Left ventricle myocardium inferior (tissue), 1 donor: Measurements from ENCODE around the gene PDE3B. TPM values are rescaled to one million over a fixed set of nuclear protein-coding genes. Genes with fewer than 3 reads are reported as not detected.
"Not testable (repeated sequence)": the region's sequence is repeated elsewhere in the genome, so short reads cannot be mapped to it uniquely, and the experiment has no call there.

ENCODE experiments used
- DNase-seq: peaks from one replicate; pipeline ENCODE4 v3.0.0-alpha.2; 2020
- H3K27ac ChIP-seq: fragments of 200-600 bp; replicated peaks from 2 replicates; pipeline ENCODE4 v1.8.0; 2021
- H3K27me3 ChIP-seq: fragments of 200-600 bp; 2 replicates; pipeline ENCODE4 v1.8.0; 2021; ENCODE audit warnings: low read depth
- H3K36me3 ChIP-seq: fragments of 200-600 bp; 2 replicates; pipeline ENCODE4 v1.8.0; 2021
- H3K4me1 ChIP-seq: fragments of 200-600 bp; 2 replicates; pipeline ENCODE4 v1.8.0; 2021
- H3K4me3 ChIP-seq: fragments of 200-600 bp; 2 replicates; pipeline ENCODE4 v1.8.0; 2021; ENCODE audit warnings: mild to moderate bottlenecking, moderate library complexity
- H3K9me3 ChIP-seq: fragments of 200-600 bp; replicated peaks from 2 replicates; pipeline ENCODE4 v1.8.0; 2021
- intact Hi-C: fragments of 100-400 bp; cut with micrococcal nuclease; formaldehyde crosslinking; loops from one replicate; pipeline ENCODE4 v1.11.0; 2022
- long read RNA-seq: library from polyadenylated mRNA; unstranded; transcript quantifications from one replicate; pipeline ENCODE4 v2.0.0, GENCODE V29; 2021
- total RNA-seq: library from RNA; stranded (reverse); fragmentation: NEBNext Ultra II Directional; extraction: Animal tissue kit (Norgen Biotek cat#: 25700); gene quantifications from one replicate; pipeline ENCODE4 v1.2.1, GENCODE V29; 2021
- TF ChIP-seq, protein P1 (sequence below): fragments of 200-600 bp; IDR thresholded peaks from 2 replicates; pipeline ENCODE4 v1.8.0; 2021; ENCODE audit warnings: antibody characterized with exemption, mild to moderate bottlenecking, borderline replicate concordance
- donor health status: DM: no; HTN: yes; CAD: no; lungs with severe emphysema.

The PDE3B gene
- total RNA-seq = 5.9 TPM
- long read RNA-seq, full-length matches to known transcripts = 3 of 4 reads
- long read RNA-seq, partial matches to known transcripts = 0 of 4 reads
- long read RNA-seq, other reads (novel, unspliced or antisense) = 1 of 4 reads

- H3K36me3 ChIP-seq = no peaks in the 10 kb centered on the region
- H3K27ac ChIP-seq = peak within 1 kb of the TSS; percentile 88
- TF ChIP-seq, protein P1, sequence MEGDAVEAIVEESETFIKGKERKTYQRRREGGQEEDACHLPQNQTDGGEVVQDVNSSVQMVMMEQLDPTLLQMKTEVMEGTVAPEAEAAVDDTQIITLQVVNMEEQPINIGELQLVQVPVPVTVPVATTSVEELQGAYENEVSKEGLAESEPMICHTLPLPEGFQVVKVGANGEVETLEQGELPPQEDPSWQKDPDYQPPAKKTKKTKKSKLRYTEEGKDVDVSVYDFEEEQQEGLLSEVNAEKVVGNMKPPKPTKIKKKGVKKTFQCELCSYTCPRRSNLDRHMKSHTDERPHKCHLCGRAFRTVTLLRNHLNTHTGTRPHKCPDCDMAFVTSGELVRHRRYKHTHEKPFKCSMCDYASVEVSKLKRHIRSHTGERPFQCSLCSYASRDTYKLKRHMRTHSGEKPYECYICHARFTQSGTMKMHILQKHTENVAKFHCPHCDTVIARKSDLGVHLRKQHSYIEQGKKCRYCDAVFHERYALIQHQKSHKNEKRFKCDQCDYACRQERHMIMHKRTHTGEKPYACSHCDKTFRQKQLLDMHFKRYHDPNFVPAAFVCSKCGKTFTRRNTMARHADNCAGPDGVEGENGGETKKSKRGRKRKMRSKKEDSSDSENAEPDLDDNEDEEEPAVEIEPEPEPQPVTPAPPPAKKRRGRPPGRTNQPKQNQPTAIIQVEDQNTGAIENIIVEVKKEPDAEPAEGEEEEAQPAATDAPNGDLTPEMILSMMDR = no peak
- H3K27me3 ChIP-seq = no peaks in the 10 kb centered on the region
- intact Hi-C loops = loop anchor here (5.0 kb wide), 1 partner anchor 101 kb away; no protein-coding TSS in a partner anchor
- H3K4me3 ChIP-seq = peak within 1 kb of the TSS; percentile 91
- DNase-seq = peak; percentile 84
- H3K4me1 ChIP-seq = peaks cover 43% of the 10 kb centered on the region
- no peaks in the 10 kb centered on the region for H3K9me3 ChIP-seq
Measured at GRCh38 chr11:14643697-14644225, at the start of gene PDE3B. TSS of gene PDE3B (plus strand) at chr11:14643804. CDS start at chr11:14644076, 272 bp downstream.

- H3K9me3 ChIP-seq, H3K36me3 ChIP-seq, H3K27me3 ChIP-seq, H3K4me1 ChIP-seq, H3K27ac ChIP-seq, H3K4me3 ChIP-seq, DNase-seq, intact Hi-C loops: not testable (repeated sequence)
Measured at GRCh38 chr11:14595261-14595660, 48.3 kb upstream of the PDE3B start.

GRCh38 chr11:14607713-14608112 is 35.9 kb upstream of the PDE3B start:
- H3K27ac ChIP-seq = no peak overlapping the region
- intact Hi-C loops = no loop called here
- no peak overlapping the region for H3K4me3 ChIP-seq
- no peak for DNase-seq
- peaks cover 12% of the 10 kb centered on the region for H3K9me3 ChIP-seq
- H3K27me3 ChIP-seq = no peaks in the 10 kb centered on the region
- no peaks in the 10 kb centered on the region for H3K36me3 ChIP-seq
- no peaks in the 10 kb centered on the region for H3K4me1 ChIP-seq
- TF ChIP-seq, protein P1 = no peak

DNA sequence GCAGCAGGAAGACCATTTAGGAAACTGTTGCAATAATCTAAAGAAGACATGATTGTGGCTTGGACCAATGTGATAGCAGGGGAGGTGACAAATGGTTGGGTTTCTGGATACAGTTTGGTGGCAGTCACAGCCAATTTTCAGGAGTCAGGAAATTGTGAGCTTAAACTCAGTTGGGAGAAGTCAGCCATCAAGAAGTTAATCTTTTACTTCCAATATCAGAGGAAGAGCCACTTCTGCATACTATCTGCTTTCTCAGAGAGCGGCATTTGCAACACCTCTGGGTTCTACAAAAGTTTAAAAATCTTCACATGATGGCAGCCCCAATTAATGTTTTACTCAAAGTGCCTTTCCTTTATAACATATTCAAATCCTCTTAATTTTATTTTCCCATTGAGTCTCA is 33.7 kb upstream of the PDE3B start:
- Histone ChIP-seq H3K27ac (no peak overlapping the region), H3K27me3 (no peaks in the 10 kb centered on the region), H3K4me1 (no peaks in the 10 kb centered on the region), H3K36me3 (no peaks in the 10 kb centered on the region), H3K4me3 (no peak overlapping the region), H3K9me3 (peaks cover 12% of the 10 kb centered on the region)
- intact Hi-C loops = no loop called here
- TF ChIP-seq, protein P1 = no peak
- DNase-seq = no peak

DNA sequence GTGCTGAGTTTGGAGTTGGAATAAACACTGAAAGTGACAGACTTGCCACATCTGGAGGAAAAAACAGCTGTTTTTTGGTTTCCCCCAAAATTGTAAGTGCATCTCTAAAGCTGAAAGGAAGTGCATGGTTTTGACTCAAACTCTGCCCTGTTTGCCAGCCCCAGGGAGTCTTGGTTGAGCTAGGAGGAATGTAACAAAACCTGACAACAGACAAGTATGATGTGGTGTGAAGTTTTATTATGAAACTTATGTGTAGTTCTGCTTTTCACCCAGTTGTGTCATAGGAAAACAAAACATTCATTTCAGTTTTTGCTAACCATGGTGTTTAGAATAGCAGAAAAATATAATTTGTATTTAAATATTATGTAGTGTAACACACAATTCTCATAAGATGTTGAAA is 31.7 kb upstream of the PDE3B start:
- Histone ChIP-seq H3K27ac (no peak overlapping the region), H3K9me3 (no peaks in the 10 kb centered on the region), H3K27me3 (no peaks in the 10 kb centered on the region), H3K4me3 (no peak overlapping the region), H3K4me1 (no peaks in the 10 kb centered on the region), H3K36me3 (no peaks in the 10 kb centered on the region)
- no peak for DNase-seq
- TF ChIP-seq, protein P1 = no peak
- intact Hi-C loops = no loop called here

- Histone ChIP-seq H3K27ac (no peak overlapping the region), H3K4me3 (no peak overlapping the region), H3K27me3 (no peaks in the 10 kb centered on the region), H3K9me3 (no peaks in the 10 kb centered on the region), H3K36me3 (no peaks in the 10 kb centered on the region), H3K4me1 (no peaks in the 10 kb centered on the region)
- no peak for DNase-seq
- TF ChIP-seq, protein P1 = no peak
- intact Hi-C loops = no loop called here
Measured at GRCh38 chr11:14612694-14613093, 30.9 kb upstream of the PDE3B start.
